Smooth muscle cell (in vitro differentiated cells): ENCODE results near the gene EVL. TPM values are rescaled to one million over a fixed set of nuclear protein-coding genes. Genes with fewer than 3 reads are reported as not detected.

Experiments
- DNase-seq: peaks from one replicate; lab custom pipeline; 2025; ENCODE audit not compliant: unreplicated experiment; lab: John Stamatoyannopoulos, UW
- H2AFZ ChIP-seq: fragments of 200-600 bp; sonication (generic); 2 replicates; pipeline ENCODE4 v1.6.0; 2016; ENCODE audit warnings: antibody characterized with exemption, low read depth, mild to moderate bottlenecking
- H3F3A ChIP-seq: fragments of 200-600 bp; sonication (generic); 2 replicates; pipeline ENCODE4 v1.6.0; 2017; ENCODE audit warnings: antibody characterized with exemption, low read depth
- H3K27ac ChIP-seq: fragments of 200-600 bp; sonication (generic); 2 replicates; pipeline ENCODE4 v1.5.1; 2016; ENCODE audit warnings: low read depth, mild to moderate bottlenecking
- H3K27me3 ChIP-seq: fragments of 200-600 bp; sonication (generic); 2 replicates; pipeline ENCODE4 v1.6.1; 2016; ENCODE audit warnings: low read depth, mild to moderate bottlenecking
- H3K36me3 ChIP-seq: fragments of 200-600 bp; sonication (generic); 2 replicates; pipeline ENCODE4 v1.5.1; 2016; ENCODE audit warnings: low read depth
- H3K4me1 ChIP-seq: fragments of 200-600 bp; sonication (generic); 2 replicates; pipeline ENCODE4 v1.5.1; 2016; ENCODE audit warnings: low read depth
- H3K4me2 ChIP-seq: fragments of 200-600 bp; sonication (generic); 2 replicates; pipeline ENCODE4 v1.6.0; 2016; ENCODE audit warnings: mild to moderate bottlenecking
- H3K4me3 ChIP-seq: fragments of 200-600 bp; sonication (generic); 2 replicates; pipeline ENCODE4 v1.5.1; 2016; ENCODE audit warnings: mild to moderate bottlenecking
- H3K79me2 ChIP-seq: fragments of 200-600 bp; sonication (generic); 2 replicates; pipeline ENCODE4 v1.6.0; 2016; ENCODE audit warnings: low read depth, mild to moderate bottlenecking
- H3K9ac ChIP-seq: fragments of 200-600 bp; sonication (generic); 2 replicates; pipeline ENCODE4 v1.6.0; 2016; ENCODE audit warnings: low read depth
- H3K9me3 ChIP-seq: fragments of 200-600 bp; sonication (generic); replicated peaks from 2 replicates; pipeline ENCODE4 v1.5.1; 2016; ENCODE audit warnings: low read depth
- H4K20me1 ChIP-seq: fragments of 200-600 bp; sonication (generic); 2 replicates; pipeline ENCODE4 v1.6.0; 2016; ENCODE audit warnings: low read depth
- WGBS: methylation state at CpG from one replicate; pipeline ENCODE4 v1.1.7; 2016; ENCODE audit warnings: low lambda C conversion rate; 5-methylcytosine and 5-hydroxymethylcytosine counted together
- polyA plus RNA-seq: library from polyadenylated mRNA; unstranded; fragments of >200 nt; fragmentation: Nextera tagmentation; extraction: Ambion mirVana; gene quantifications from 2 replicates; pipeline ENCODE4 v1.2.1, GENCODE V29; 2016
- total RNA-seq: library from RNA; depleted of rRNA; stranded (reverse); fragments of >200 nt; gene quantifications from 2 replicates; pipeline ENCODE4 v1.2.3, GENCODE V29; 2014
- TF ChIP-seq, protein P1 (sequence below): fragments of 200-600 bp; sonication (generic); IDR thresholded peaks from 2 replicates; pipeline ENCODE4 v1.5.1; 2017; ENCODE audit warnings: borderline replicate concordance, mild to moderate bottlenecking, antibody characterized with exemption; ENCODE audit not compliant: insufficient read depth, poor library complexity, severe bottlenecking

EVL gene
- total and polyA plus RNA-seq, 2 experiments from 2014 or later: 19.5 to 26.3 TPM

DNA sequence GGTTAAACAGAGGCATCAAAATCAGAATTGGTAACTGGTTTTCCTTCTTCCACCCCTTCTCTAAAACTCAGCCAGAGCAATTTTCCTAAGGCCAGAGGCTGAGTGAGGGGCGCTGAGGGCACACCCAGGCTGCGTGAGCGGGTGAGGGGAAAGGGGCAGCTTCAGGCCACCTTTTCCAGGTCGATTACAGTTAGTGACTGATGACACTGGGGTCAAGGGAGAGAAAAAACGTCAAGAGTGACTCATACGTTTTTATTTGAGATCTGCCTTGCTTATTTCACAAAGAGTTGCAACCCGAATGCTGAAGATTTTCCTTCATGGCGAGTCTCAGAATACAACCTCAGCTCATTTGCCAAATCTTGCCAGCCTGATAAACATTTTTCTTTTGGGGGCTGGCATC is 46.7 kb upstream of the EVL start:
- Histone ChIP-seq H4K20me1 (peaks cover 36% of the 10 kb centered on the region), H3K4me2 (peak overlapping the region; percentile 68), H2AFZ (no peak overlapping the region), H3K9ac (peak overlapping the region; percentile 14), H3K27me3 (no peaks in the 10 kb centered on the region), H3K36me3 (no peaks in the 10 kb centered on the region), H3K9me3 (no peaks in the 10 kb centered on the region), H3K27ac (peak overlapping the region; percentile 65), H3K4me3 (no peak overlapping the region), H3F3A (peaks cover 19% of the 10 kb centered on the region), H3K4me1 (peaks cover 27% of the 10 kb centered on the region), H3K79me2 (peaks cover 27% of the 10 kb centered on the region)
- TF ChIP-seq, protein P1, sequence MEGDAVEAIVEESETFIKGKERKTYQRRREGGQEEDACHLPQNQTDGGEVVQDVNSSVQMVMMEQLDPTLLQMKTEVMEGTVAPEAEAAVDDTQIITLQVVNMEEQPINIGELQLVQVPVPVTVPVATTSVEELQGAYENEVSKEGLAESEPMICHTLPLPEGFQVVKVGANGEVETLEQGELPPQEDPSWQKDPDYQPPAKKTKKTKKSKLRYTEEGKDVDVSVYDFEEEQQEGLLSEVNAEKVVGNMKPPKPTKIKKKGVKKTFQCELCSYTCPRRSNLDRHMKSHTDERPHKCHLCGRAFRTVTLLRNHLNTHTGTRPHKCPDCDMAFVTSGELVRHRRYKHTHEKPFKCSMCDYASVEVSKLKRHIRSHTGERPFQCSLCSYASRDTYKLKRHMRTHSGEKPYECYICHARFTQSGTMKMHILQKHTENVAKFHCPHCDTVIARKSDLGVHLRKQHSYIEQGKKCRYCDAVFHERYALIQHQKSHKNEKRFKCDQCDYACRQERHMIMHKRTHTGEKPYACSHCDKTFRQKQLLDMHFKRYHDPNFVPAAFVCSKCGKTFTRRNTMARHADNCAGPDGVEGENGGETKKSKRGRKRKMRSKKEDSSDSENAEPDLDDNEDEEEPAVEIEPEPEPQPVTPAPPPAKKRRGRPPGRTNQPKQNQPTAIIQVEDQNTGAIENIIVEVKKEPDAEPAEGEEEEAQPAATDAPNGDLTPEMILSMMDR: no peak
- no peak for DNase-seq
- WGBS: 50% methylated on average over 8 of the region's 8 CpGs

DNA sequence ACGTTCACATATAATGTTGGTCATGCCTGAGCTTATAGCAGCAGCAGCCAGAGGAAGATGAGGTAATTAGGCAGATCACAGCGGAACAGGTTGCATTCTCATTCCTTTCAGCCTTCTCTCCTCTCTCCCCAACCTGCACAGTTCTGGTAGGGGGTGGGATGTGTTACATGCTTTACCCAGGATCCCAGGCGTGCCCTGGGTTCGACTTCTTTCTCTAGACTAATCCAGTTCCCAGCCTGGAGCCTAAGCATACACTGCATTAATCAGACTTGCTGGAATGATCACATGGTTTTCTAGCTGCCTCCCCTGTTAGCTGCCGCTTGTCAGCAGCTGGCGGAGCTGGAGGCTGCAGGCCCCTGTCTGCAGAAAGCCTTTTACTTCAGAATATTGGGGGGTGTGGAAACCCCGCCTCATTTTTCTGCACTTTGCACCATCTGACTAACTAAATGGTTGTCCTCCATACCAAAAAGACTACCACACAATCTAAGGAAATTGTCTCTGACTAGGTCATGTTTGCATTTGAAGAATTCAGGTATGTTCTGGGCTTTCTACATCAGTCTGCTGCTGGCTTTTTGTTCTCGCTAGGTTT is 46.0 kb upstream of the EVL start:
- TF ChIP-seq, protein P1: no peak
- peak overlapping the region; percentile 29 for H3K4me3 ChIP-seq
- no peak for DNase-seq
- peaks cover 27% of the 10 kb centered on the region for H3K4me1 ChIP-seq
- no peaks in the 10 kb centered on the region for H3K27me3 ChIP-seq
- H3K79me2 ChIP-seq: peaks cover 29% of the 10 kb centered on the region
- H4K20me1 ChIP-seq: peaks cover 36% of the 10 kb centered on the region
- peaks cover 19% of the 10 kb centered on the region for H3F3A ChIP-seq
- peak overlapping the region; percentile 68 for H3K4me2 ChIP-seq
- H2AFZ ChIP-seq: no peak overlapping the region
- H3K27ac ChIP-seq: peak overlapping the region; percentile 65
- no peaks in the 10 kb centered on the region for H3K36me3 ChIP-seq
- no peaks in the 10 kb centered on the region for H3K9me3 ChIP-seq
- 32% methylated on average over 8 of the region's 8 CpGs for WGBS
- peak overlapping the region; percentile 14 for H3K9ac ChIP-seq

DNA sequence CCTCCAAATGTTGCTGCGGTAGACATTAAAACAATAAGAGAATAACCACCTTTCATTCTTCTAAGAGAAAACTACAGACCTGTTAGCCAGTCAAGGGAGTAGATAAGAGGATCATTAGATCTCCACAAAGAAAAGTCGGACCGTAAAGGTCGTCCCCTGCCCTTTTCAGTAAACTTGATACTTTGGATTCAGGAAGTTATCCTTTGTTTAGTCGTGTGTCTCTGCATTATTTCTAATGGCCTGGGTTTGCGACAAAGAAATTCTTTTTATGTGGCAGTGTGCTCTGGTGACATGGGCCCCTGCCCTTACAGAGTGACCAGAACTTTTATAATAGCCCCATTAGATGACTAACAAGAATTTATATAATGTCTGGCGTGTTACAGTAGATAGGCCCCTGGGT is 44.6 kb upstream of the EVL start:
- H3K4me3 ChIP-seq: peak overlapping the region; percentile 29
- no peak overlapping the region for H3K4me2 ChIP-seq
- H3K9me3 ChIP-seq: no peaks in the 10 kb centered on the region
- H3K4me1 ChIP-seq: peaks cover 32% of the 10 kb centered on the region
- H3K36me3 ChIP-seq: no peaks in the 10 kb centered on the region
- H3K9ac ChIP-seq: no peak overlapping the region
- TF ChIP-seq, protein P1: no peak
- H3F3A ChIP-seq: peaks cover 19% of the 10 kb centered on the region
- no peak for DNase-seq
- H3K27ac ChIP-seq: peak overlapping the region; percentile 65
- peaks cover 41% of the 10 kb centered on the region for H4K20me1 ChIP-seq
- 56% methylated on average over 7 of the region's 7 CpGs for WGBS
- no peaks in the 10 kb centered on the region for H3K27me3 ChIP-seq
- no peak overlapping the region for H2AFZ ChIP-seq
- peaks cover 27% of the 10 kb centered on the region for H3K79me2 ChIP-seq

DNA sequence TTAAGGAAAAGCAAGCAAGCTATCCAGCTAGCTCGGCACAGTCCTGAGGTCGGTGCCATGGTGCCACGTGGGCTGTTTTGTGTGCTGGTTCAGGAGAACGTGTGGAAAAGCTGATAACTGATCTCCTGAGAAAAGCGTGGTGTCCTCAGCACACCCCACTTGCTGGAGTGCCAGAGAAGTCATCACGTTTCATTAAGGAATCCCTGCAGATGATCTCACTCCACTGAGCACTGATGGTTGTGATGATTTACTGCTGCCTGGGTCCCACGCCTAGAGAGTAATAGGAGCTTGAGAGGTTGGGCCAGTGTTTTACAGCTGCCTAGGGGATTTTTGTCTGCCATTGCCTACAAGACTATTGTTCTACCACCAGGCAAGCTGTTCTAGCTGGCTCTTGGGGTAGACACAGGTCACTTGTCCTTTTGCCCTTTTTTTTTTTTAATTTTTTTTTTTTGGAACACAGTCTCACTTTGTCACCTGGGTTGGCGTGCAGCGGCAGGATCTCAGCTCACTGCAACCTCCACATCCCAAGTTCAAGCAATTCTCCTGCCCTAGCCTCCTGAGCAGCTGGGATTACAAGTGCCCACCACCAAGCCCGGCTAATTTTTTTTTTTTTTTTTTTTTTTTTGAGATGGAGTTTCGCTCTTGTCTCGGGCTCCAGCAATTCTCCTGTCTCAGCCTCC is 42.3 kb upstream of the EVL start:
- no peak for DNase-seq
- no peaks in the 10 kb centered on the region for H3K9me3 ChIP-seq
- H3K4me2 ChIP-seq: no peak overlapping the region

More for the DNA sequence above, 42.3 kb upstream of the EVL start:
- Histone ChIP-seq H3K4me1 (peaks cover 32% of the 10 kb centered on the region), H4K20me1 (peaks cover 30% of the 10 kb centered on the region), H3K27ac (no peak overlapping the region), H3K9ac (no peak overlapping the region), H3K4me3 (no peak overlapping the region), H3K36me3 (no peaks in the 10 kb centered on the region), H3K27me3 (no peaks in the 10 kb centered on the region), H2AFZ (no peak overlapping the region), H3F3A (peaks cover 25% of the 10 kb centered on the region), H3K79me2 (peaks cover 36% of the 10 kb centered on the region)
- WGBS: 74% methylated on average over 12 of the region's 12 CpGs
- TF ChIP-seq, protein P1: no peak
